Heart right ventricle (tissue), 16 donors: Measurements from ENCODE around the gene RYR3. TPM values are rescaled to one million over a fixed set of nuclear protein-coding genes. Genes with fewer than 3 reads are reported as not detected.

Experiments
- ATAC-seq, 8 donors: fragments of 200-7000 bp; cut with Tn5 transposase; one replicate each; pipeline ENCODE4 v1.9.1; 2020; ENCODE audit warnings: mild to moderate bottlenecking in 8 of 8, moderate library complexity in 8 of 8, moderate number of reproducible peaks in 1 of 8
- DNase-seq, 2 donors: peaks; one replicate each; pipeline ENCODE4 v3.0.0-alpha.2; 2020
- H3K27ac ChIP-seq, 10 donors: fragments of 200-600 bp; sonication (generic) in 2 of 10; one replicate each; pipeline versions ENCODE4 v1.5.0 to v1.8.0; 2020 to 2022; ENCODE audit warnings: mild to moderate bottlenecking in 3 of 10
- H3K27me3 ChIP-seq, 7 donors: fragments of 200-600 bp; one replicate each; pipeline ENCODE4 v1.8.0; 2021 to 2022; ENCODE audit warnings: mild to moderate bottlenecking in 2 of 7
- H3K36me3 ChIP-seq, 9 donors: fragments of 200-600 bp; sonication (generic) in 1 of 9; one replicate each; pipeline versions ENCODE4 v1.5.0 to v1.8.0; 2020 to 2022; ENCODE audit warnings: mild to moderate bottlenecking in 2 of 9
- H3K4me1 ChIP-seq, 9 donors: fragments of 200-600 bp; sonication (generic) in 1 of 9; one replicate each; pipeline versions ENCODE4 v1.5.0 to v1.8.0; 2020 to 2022; ENCODE audit warnings: mild to moderate bottlenecking in 4 of 9
- H3K4me3 ChIP-seq, 10 donors: fragments of 200-600 bp; sonication (generic) in 2 of 10; one replicate each; pipeline versions ENCODE4 v1.5.0 to v1.8.0; 2020 to 2022; ENCODE audit warnings: mild to moderate bottlenecking in 7 of 10, moderate library complexity in 2 of 10
- H3K9me3 ChIP-seq, 11 donors: fragments of 200-600 bp in 10 of 11; sonication (generic) in 2 of 11; one replicate each; pipeline versions ENCODE4 v1.5.0 to v1.8.0; 2013 to 2022; ENCODE audit warnings: mild to moderate bottlenecking in 2 of 11, control low read depth in 1 of 11, moderate library complexity in 1 of 11
- CTCF ChIP-seq, 9 donors: fragments of 200-600 bp; sonication (generic) in 2 of 9; IDR thresholded peaks; one replicate each; pipeline versions ENCODE4 v1.5.0 to v1.8.0; 2021 to 2022; ENCODE audit warnings: antibody characterized with exemption in 9 of 9, mild to moderate bottlenecking in 5 of 9, moderate library complexity in 1 of 9
- WGBS, 2 donors: extraction: QIAGEN DNeasy Blood & Tissue Kit; methylation state at CpG; one replicate each; pipeline ENCODE4 v1.1.7; 2013; ENCODE audit warnings: inconsistent platforms in 1 of 2; 5-methylcytosine and 5-hydroxymethylcytosine counted together
- intact Hi-C, 10 donors: fragments of 100-400 bp; cut with DNase I; formaldehyde crosslinking; loops; one replicate each; pipeline versions ENCODE4 v1.11.1 to v1.14.2; 2022
- polyA plus RNA-seq, 2 donors: library from polyadenylated mRNA; stranded (reverse); fragments of 200-250 nt; gene quantifications; one replicate each; pipeline ENCODE4 v1.2.3, GENCODE V29; 2013
- total RNA-seq, 10 donors: library from RNA; stranded (reverse); fragmentation: NEBNext Ultra II Directional in 3 of 10; extraction: Animal tissue kit (Norgen Biotek cat#: 25700) in 3 of 10; gene quantifications; one replicate each; pipeline versions ENCODE4 v1.2.1 to v1.2.4, GENCODE V29; 2021 to 2023
- donor health status: Arrhythmogenic right ventricular cardiomyopathy.
- donor health status: ischemic (EF 13 %, LVEDD 7.1; RV severe dilation, severe dysfunction).
- donor health status: healthy with polysubstance abuse.
- donor health status: DM: no; HTN: yes; CAD: no.
- donor health status: DM: no; HTN: no; CAD: no.
- donor health status: ischemic (EF 25% LVEDD 6.9; RV normal size, moderate dysfunction).
- donor health status: ischemic (EF 25% LVEDD 5.7; RV mildly dilated, moderate dysfunction).
- donor health status: healthy.
- donor health status: DM: yes; HTN: yes; CAD: no.
- donor health status: Ischemic cardiomyopathy.
- donor health status: ischemic (EF 35%, LVEDD 5.7; RV mildly dilated, moderate dysfunction).
- donor health status: nonischemic (EF 11% LVEDD 7.7; RV severe dilation, severe dysfunction).
- donor health status: DM: yes; HTN: yes; CAD: no.
- donor health status: PGD.
- donor health status: ischemic (EF 29% LVEDD 5.4; RV normal size, mild dysfunction).
- donor health status: nonischemic (EF 23%, LVEDD 6.1; RV moderate dilation, normal function).

Gene RYR3
- total and polyA plus RNA-seq, 12 donors: 0.02 to 1.00 (median 0.13) TPM; not detected in 2

- Histone ChIP-seq H3K36me3 (no peaks in the 10 kb centered on the region), H3K27ac (no peak overlapping the region), H3K9me3 (no peaks in the 10 kb centered on the region), H3K4me3 (no peak overlapping the region), H3K27me3 (peaks cover 0 to 7% (median 0%) of the 10 kb centered on the region in 7 donors), H3K4me1 (no peaks in the 10 kb centered on the region)
- no peak for ATAC-seq
- intact Hi-C loops: no loop called here
- WGBS, 2 donors: 68 to 70% methylated on average over 4 of the region's 4 CpGs
- DNase-seq: no peak
- no peak for TF ChIP-seq CTCF (IDR thresholded peaks at IDR 0.05)
Observed at GRCh38 chr15:33629647-33630046, 318.9 kb downstream of the RYR3 start.

DNA sequence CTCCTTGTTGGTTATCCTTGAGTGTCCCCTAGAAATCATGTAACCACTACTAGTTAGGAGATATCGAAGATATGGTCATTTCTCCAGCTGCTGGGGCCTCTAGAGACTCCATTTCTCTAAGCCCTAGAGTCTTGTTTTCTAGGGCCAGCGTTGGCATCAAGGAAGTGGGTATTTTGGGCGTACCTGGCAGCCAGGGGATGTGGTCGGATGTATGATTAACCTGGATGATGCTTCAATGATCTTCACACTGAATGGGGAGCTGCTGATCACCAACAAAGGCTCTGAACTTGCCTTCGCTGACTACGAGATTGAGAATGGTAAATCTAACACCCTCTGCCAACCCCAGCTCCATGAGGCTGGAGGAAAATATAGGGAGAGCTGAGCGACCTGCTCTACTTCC is 325.5 kb downstream of the RYR3 start:
- no peak overlapping the region for H3K4me3 ChIP-seq
- DNase-seq: no peak
- ATAC-seq: no peak
- H3K36me3 ChIP-seq: no peaks in the 10 kb centered on the region
- no peak overlapping the region for H3K27ac ChIP-seq
- intact Hi-C loops: no loop called here
- H3K27me3 ChIP-seq: peaks cover 0 to 16% (median 0%) of the 10 kb centered on the region in 7 donors
- WGBS, 2 donors: 72 to 77% methylated on average over 7 of the region's 7 CpGs
- no peak for TF ChIP-seq CTCF (IDR thresholded peaks at IDR 0.05)
- H3K9me3 ChIP-seq: no peaks in the 10 kb centered on the region
- H3K4me1 ChIP-seq: no peaks in the 10 kb centered on the region

DNA sequence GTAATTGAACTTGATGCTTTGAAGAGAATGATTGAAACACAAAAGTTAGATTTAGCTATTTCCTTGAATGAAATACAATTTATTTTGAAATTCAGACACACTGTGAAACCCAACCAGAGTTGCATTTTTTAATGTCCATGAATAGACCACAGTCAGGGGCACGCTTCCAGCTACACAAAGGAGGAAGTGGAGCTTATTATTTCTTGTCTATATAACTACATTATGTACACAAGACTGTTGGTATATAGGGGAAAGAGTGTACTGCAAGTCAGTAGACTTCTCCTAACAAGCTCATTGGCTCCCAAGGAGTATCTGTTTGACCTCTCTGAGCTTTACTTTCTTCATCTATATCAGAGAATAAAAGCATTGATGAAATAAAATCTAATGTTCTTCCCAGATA is 326.2 kb downstream of the RYR3 start:
- Histone ChIP-seq H3K4me3 (no peak overlapping the region), H3K4me1 (no peaks in the 10 kb centered on the region), H3K27me3 (peaks cover 0 to 16% (median 0%) of the 10 kb centered on the region in 7 donors), H3K27ac (no peak overlapping the region), H3K9me3 (no peaks in the 10 kb centered on the region), H3K36me3 (no peaks in the 10 kb centered on the region)
- DNase-seq (no peak), ATAC-seq (no peak)
- TF ChIP-seq CTCF (IDR thresholded peaks at IDR 0.05): no peak
- 65 to 76% methylated on average over 1 of the region's 1 CpG for WGBS, 2 donors
- intact Hi-C loops: no loop called here

- DNase-seq (no peak), ATAC-seq (no peak)
- no peaks in the 10 kb centered on the region for H3K36me3 ChIP-seq
- no peak for TF ChIP-seq CTCF (IDR thresholded peaks at IDR 0.05)
- H3K27ac ChIP-seq: no peak overlapping the region
- WGBS, 2 donors: 76% methylated on average over 2 of the region's 2 CpGs
- peaks cover 0 to 21% (median 5%) of the 10 kb centered on the region in 7 donors for H3K27me3 ChIP-seq
- no peaks in the 10 kb centered on the region for H3K9me3 ChIP-seq
- H3K4me1 ChIP-seq: no peaks in the 10 kb centered on the region
- intact Hi-C loops: no loop called here
- no peak overlapping the region for H3K4me3 ChIP-seq
Observed at GRCh38 chr15:33638453-33638852, 327.7 kb downstream of the RYR3 start.
